HL-60 (cell line): ENCODE data around the gene IFNL1.

Experiments
- CTCF ChIP-seq: IDR thresholded peaks from one replicate; pipeline ENCODE4 v1.5.1; 2011; ENCODE audit warnings: low read length, control low read depth, inconsistent platforms; ENCODE audit not compliant: insufficient read depth
- GABPA ChIP-seq: IDR thresholded peaks from 2 replicates; pipeline ENCODE4 v1.6.1; 2012; ENCODE audit warnings: low read depth
- POLR2AphosphoS5 ChIP-seq: IDR thresholded peaks from 2 replicates; pipeline ENCODE4 v1.6.1; 2012; ENCODE audit warnings: low read depth
- REST ChIP-seq: IDR thresholded peaks from 2 replicates; pipeline ENCODE4 v1.6.1; 2012; ENCODE audit warnings: low read depth; ENCODE audit not compliant: insufficient replicate concordance

- TF ChIP-seq CTCF = no peak
- no peak for TF ChIP-seq POLR2AphosphoS5
- no peak for TF ChIP-seq GABPA
- no peak for TF ChIP-seq REST
Measured at GRCh38 chr19:39306075-39306474, 9.9 kb downstream of the IFNL1 start.
